Measurements from ENCODE around the gene SPESP1. TPM values are rescaled to one million over a fixed set of nuclear protein-coding genes. Genes with fewer than 3 reads are reported as not detected.
A peak's percentile ranks its signal among the peaks of the same experiment; 100 is the strongest.

SPESP1 gene
- total and polyA plus RNA-seq, 9 of the 15 experiments (the other 6 are each of a cell fraction or from before 2014, with no cell fraction given), result not detected

DNA sequence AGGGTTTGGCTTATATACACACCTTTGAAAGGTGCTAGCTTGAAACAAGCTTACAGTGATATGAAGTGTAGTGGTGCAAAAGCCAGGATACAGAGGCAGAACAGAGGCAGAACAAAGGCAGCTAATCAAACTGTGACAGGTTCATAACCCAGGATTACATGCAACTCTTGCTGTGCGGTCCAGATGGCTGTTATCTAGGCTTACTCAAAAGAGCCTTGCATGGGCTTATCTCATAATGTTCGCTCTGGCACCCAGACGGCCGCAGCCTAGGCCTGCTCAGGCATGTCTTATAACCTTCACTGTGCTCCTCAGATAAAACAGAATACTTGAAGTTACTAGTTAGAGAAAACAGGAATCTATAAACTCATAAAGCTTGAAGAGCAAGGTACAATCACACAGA lies 61.4 kb downstream of the SPESP1 start (continued):
- TF ChIP-seq NONO (IDR thresholded peaks at IDR 0.05; ENCODE audit: low read depth in 2 of 2, low read length in 1 of 2) (peak in 1 of 2 experiments; percentile 54; a peak in 1 of 4 replicates), TARDBP (IDR thresholded peaks at IDR 0.05) (peak; percentile 89), ZNF311 (CRISPR knock-in tag; IDR thresholded peaks at IDR 0.05) (peak; percentile 79; the same call in 1 of the 2 replicates), MAFK (IDR thresholded peaks at IDR 0.05; ENCODE audit: low read length) (peak; percentile 29; the same call in 1 of the 2 replicates), NFIX (CRISPR knock-in tag; IDR thresholded peaks at IDR 0.05; ENCODE audit: low read depth) (no peak), EP400 (IDR thresholded peaks at IDR 0.05) (no peak; the same call in 1 of the 2 replicates), CCNT2 (IDR thresholded peaks at IDR 0.05; ENCODE audit: borderline replicate concordance, extremely low read depth, insufficient read length, low read depth, low read length) (peak; percentile 97), ZZZ3 (IDR thresholded peaks at IDR 0.05) (no peak), MBD2 (IDR thresholded peaks at IDR 0.05; ENCODE audit: borderline replicate concordance, low read depth) (peak; percentile 82), ZNF354B (CRISPR knock-in tag; IDR thresholded peaks at IDR 0.05) (no peak), SMARCE1 (IDR thresholded peaks at IDR 0.05) (peak; percentile 96)
- TF ChIP-seq, protein P1, sequence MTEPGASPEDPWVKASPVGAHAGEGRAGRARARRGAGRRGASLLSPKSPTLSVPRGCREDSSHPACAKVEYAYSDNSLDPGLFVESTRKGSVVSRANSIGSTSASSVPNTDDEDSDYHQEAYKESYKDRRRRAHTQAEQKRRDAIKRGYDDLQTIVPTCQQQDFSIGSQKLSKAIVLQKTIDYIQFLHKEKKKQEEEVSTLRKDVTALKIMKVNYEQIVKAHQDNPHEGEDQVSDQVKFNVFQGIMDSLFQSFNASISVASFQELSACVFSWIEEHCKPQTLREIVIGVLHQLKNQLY (CRISPR knock-in tag; conservative IDR thresholded peaks at IDR 0.05), result no peak
- TF ChIP-seq, protein P2, sequence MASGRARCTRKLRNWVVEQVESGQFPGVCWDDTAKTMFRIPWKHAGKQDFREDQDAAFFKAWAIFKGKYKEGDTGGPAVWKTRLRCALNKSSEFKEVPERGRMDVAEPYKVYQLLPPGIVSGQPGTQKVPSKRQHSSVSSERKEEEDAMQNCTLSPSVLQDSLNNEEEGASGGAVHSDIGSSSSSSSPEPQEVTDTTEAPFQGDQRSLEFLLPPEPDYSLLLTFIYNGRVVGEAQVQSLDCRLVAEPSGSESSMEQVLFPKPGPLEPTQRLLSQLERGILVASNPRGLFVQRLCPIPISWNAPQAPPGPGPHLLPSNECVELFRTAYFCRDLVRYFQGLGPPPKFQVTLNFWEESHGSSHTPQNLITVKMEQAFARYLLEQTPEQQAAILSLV (tag; IDR thresholded peaks at IDR 0.05), result no peak
- TF ChIP-seq, protein P3, sequence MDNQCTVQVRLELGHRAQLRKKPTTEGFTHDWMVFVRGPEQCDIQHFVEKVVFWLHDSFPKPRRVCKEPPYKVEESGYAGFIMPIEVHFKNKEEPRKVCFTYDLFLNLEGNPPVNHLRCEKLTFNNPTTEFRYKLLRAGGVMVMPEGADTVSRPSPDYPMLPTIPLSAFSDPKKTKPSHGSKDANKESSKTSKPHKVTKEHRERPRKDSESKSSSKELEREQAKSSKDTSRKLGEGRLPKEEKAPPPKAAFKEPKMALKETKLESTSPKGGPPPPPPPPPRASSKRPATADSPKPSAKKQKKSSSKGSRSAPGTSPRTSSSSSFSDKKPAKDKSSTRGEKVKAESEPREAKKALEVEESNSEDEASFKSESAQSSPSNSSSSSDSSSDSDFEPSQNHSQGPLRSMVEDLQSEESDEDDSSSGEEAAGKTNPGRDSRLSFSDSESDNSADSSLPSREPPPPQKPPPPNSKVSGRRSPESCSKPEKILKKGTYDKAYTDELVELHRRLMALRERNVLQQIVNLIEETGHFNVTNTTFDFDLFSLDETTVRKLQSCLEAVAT (IDR thresholded peaks at IDR 0.05), result peak in 1 of 2 experiments; percentile 68; a peak in 2 of 4 replicates
- TF ChIP-seq, protein P4, sequence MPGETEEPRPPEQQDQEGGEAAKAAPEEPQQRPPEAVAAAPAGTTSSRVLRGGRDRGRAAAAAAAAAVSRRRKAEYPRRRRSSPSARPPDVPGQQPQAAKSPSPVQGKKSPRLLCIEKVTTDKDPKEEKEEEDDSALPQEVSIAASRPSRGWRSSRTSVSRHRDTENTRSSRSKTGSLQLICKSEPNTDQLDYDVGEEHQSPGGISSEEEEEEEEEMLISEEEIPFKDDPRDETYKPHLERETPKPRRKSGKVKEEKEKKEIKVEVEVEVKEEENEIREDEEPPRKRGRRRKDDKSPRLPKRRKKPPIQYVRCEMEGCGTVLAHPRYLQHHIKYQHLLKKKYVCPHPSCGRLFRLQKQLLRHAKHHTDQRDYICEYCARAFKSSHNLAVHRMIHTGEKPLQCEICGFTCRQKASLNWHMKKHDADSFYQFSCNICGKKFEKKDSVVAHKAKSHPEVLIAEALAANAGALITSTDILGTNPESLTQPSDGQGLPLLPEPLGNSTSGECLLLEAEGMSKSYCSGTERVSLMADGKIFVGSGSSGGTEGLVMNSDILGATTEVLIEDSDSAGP (CRISPR knock-in tag; IDR thresholded peaks at IDR 0.05), result no peak
- TF ChIP-seq, protein P5, sequence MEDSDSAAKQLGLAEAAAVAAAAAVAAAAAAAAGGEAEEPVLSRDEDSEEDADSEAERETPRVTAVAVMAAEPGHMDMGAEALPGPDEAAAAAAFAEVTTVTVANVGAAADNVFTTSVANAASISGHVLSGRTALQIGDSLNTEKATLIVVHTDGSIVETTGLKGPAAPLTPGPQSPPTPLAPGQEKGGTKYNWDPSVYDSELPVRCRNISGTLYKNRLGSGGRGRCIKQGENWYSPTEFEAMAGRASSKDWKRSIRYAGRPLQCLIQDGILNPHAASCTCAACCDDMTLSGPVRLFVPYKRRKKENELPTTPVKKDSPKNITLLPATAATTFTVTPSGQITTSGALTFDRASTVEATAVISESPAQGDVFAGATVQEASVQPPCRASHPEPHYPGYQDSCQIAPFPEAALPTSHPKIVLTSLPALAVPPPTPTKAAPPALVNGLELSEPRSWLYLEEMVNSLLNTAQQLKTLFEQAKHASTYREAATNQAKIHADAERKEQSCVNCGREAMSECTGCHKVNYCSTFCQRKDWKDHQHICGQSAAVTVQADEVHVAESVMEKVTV (CRISPR knock-in tag; IDR thresholded peaks at IDR 0.05), result 0 out of 2 replicates have a peak, but pooled peaks have one; percentile 36
- TF ChIP-seq, protein P6, sequence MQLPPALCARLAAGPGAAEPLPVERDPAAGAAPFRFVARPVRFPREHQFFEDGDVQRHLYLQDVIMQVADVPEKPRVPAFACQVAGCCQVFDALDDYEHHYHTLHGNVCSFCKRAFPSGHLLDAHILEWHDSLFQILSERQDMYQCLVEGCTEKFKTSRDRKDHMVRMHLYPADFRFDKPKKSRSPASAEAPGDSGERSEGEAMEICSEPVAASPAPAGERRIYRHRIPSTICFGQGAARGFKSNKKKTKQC (CRISPR knock-in tag; IDR thresholded peaks at IDR 0.05), result no peak
- TF ChIP-seq, protein P7, sequence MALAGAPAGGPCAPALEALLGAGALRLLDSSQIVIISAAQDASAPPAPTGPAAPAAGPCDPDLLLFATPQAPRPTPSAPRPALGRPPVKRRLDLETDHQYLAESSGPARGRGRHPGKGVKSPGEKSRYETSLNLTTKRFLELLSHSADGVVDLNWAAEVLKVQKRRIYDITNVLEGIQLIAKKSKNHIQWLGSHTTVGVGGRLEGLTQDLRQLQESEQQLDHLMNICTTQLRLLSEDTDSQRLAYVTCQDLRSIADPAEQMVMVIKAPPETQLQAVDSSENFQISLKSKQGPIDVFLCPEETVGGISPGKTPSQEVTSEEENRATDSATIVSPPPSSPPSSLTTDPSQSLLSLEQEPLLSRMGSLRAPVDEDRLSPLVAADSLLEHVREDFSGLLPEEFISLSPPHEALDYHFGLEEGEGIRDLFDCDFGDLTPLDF (CRISPR knock-in tag; IDR thresholded peaks at IDR 0.05), result no peak

All from K562 (cell line).